Mucosa of descending colon (tissue), 3 donors: ENCODE measurements around the gene PCSK5. TPM values are rescaled to one million over a fixed set of nuclear protein-coding genes. Genes with fewer than 3 reads are reported as not detected.

Experiments
- ATAC-seq: fragments of 200-7000 bp; cut with Tn5 transposase; one replicate; pipeline ENCODE4 v1.9.1; 2020; ENCODE audit warnings: mild to moderate bottlenecking, moderate library complexity
- DNase-seq, 3 donors: peaks; one replicate each; pipeline ENCODE4 v3.0.0-alpha.2; 2020
- H3K36me3 ChIP-seq: fragments of 200-600 bp; one replicate; pipeline ENCODE4 v1.8.0; 2021; ENCODE audit warnings: low read depth, mild to moderate bottlenecking
- H3K4me1 ChIP-seq: fragments of 200-600 bp; one replicate; pipeline ENCODE4 v1.8.0; 2021; ENCODE audit warnings: low read depth, mild to moderate bottlenecking
- H3K4me3 ChIP-seq: fragments of 200-600 bp; one replicate; pipeline ENCODE4 v1.8.0; 2021; ENCODE audit warnings: mild to moderate bottlenecking
- H3K9me3 ChIP-seq: fragments of 200-600 bp; one replicate; pipeline ENCODE4 v1.8.0; 2021; ENCODE audit warnings: mild to moderate bottlenecking
- CTCF ChIP-seq: fragments of 200-600 bp; IDR thresholded peaks from one replicate; pipeline ENCODE4 v1.8.0; 2022; ENCODE audit warnings: antibody characterized with exemption, mild to moderate bottlenecking
- intact Hi-C, 2 donors: fragments of 100-400 bp; cut with DNase I in 1 of 2; cut with micrococcal nuclease in 1 of 2; formaldehyde crosslinking; loops; one replicate each; pipeline versions ENCODE4 v1.11.0 to v1.11.1; 2022; cut with DNase I, micrococcal nuclease
- long read RNA-seq, 2 donors: library from polyadenylated mRNA; unstranded; transcript quantifications; one replicate each; pipeline ENCODE4 v2.0.0, GENCODE V29; 2019 to 2021
- total RNA-seq, 3 donors: library from RNA; stranded (reverse); fragmentation: NEBNext Ultra II Directional in 2 of 3; extraction: Animal tissue kit (Norgen Biotek cat#: 25700) in 2 of 3; gene quantifications; one replicate each; pipeline versions ENCODE4 v1.2.1 to v1.2.4, GENCODE V29; 2021 to 2023
- donor health status: DM: no; HTN: no; CAD: no; lungs with moderate emphysema.
- donor health status: DM: no; HTN: no; CAD: no.
- donor health status: DM: no; HTN: yes; CAD: no.

PCSK5 gene
- 10 to 100 TPM; 44.3 to 82.0 (median 53.3) TPM for total RNA-seq
- long read RNA-seq, donor 1, full-length matches to known transcripts, result 11 of 40 reads
- long read RNA-seq, donor 1, partial matches to known transcripts, result 10 of 40 reads
- long read RNA-seq, donor 1, other reads (novel, unspliced or antisense), result 19 of 40 reads
- long read RNA-seq, donor 2, full-length matches to known transcripts, result 2 of 15 reads
- long read RNA-seq, donor 2, partial matches to known transcripts, result 5 of 15 reads
- long read RNA-seq, donor 2, other reads (novel, unspliced or antisense), result 8 of 15 reads

GRCh38 chr9:75890472-75891276 lies at the start of gene PCSK5:
Gene PCSK5, plus strand, starts transcription at chr9:75890673. Its CDS starts 509 bp downstream, at chr9:75891182.
- Histone ChIP-seq H3K9me3 (no peaks in the 10 kb centered on the region), H3K4me3 (peak within 1 kb of the TSS; percentile 70), H3K4me1 (peaks cover 14% of the 10 kb centered on the region), H3K36me3 (no peaks in the 10 kb centered on the region)
- intact Hi-C loops, result no loop called here
- peak; percentile 92 to 96 (median 95) for DNase-seq
- peak; percentile 93 for ATAC-seq
- TF ChIP-seq CTCF, result no peak

- H3K4me3 ChIP-seq, result no peak overlapping the region
- no peaks in the 10 kb centered on the region for H3K36me3 ChIP-seq
- no peak for TF ChIP-seq CTCF
- no peaks in the 10 kb centered on the region for H3K9me3 ChIP-seq
- ATAC-seq, result no peak
- intact Hi-C loops, result no loop called here
- no peak for DNase-seq
- H3K4me1 ChIP-seq, result no peaks in the 10 kb centered on the region
Measured at GRCh38 chr9:75844321-75844720, 46.2 kb upstream of the PCSK5 start.

GRCh38 chr9:75845806-75846205 lies 44.7 kb upstream of the PCSK5 start:
- ATAC-seq, result no peak

GRCh38 chr9:75847085-75847484 lies 43.4 kb upstream of the PCSK5 start:
- no peak for TF ChIP-seq CTCF
- no peak for ATAC-seq
- no peaks in the 10 kb centered on the region for H3K4me1 ChIP-seq
- intact Hi-C loops, result no loop called here
- H3K4me3 ChIP-seq, result no peak overlapping the region
- no peaks in the 10 kb centered on the region for H3K36me3 ChIP-seq
- no peaks in the 10 kb centered on the region for H3K9me3 ChIP-seq
- DNase-seq, result no peak

More at GRCh38 chr9:75845806-75846205, 44.7 kb upstream of the PCSK5 start:
- H3K36me3 ChIP-seq, result no peaks in the 10 kb centered on the region
- no peak overlapping the region for H3K4me3 ChIP-seq
- DNase-seq, result no peak
- no peak for TF ChIP-seq CTCF
- intact Hi-C loops, result no loop called here
- no peaks in the 10 kb centered on the region for H3K9me3 ChIP-seq
- no peaks in the 10 kb centered on the region for H3K4me1 ChIP-seq

GRCh38 chr9:75850459-75851200 lies 39.8 kb upstream of the PCSK5 start:
- no peaks in the 10 kb centered on the region for H3K9me3 ChIP-seq
- DNase-seq (no peak), ATAC-seq (no peak)
- no peaks in the 10 kb centered on the region for H3K36me3 ChIP-seq
- no peaks in the 10 kb centered on the region for H3K4me1 ChIP-seq
- no peak overlapping the region for H3K4me3 ChIP-seq
- no peak for TF ChIP-seq CTCF
- intact Hi-C loops, result no loop called here
